ENCODE measurements around the gene CSF3.
"Not testable (repeated sequence)": the region's sequence is repeated elsewhere in the genome, so short reads cannot be mapped to it uniquely, and the experiment has no call there.

Gene CSF3

DNA sequence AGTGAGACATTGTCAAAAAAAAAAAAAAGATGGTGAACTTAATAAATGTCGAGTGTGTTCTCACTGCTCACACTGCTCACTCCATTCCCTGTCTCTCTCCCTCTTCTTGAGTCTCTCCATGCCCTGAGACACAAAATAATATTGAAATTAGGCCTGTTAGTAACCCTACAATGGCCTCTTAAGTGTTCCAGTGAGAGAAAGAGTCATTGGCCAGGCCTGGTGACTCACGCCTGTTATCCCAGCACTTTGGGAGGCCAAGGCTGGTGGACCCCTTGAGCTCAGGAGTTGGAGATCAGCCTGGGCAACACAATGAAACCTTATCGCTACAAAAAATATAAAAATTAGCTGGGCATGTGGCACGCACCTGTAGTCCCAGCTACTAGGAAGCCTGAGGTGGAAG is 16.2 kb upstream of the CSF3 start:
- DNase-seq: no peak

DNA sequence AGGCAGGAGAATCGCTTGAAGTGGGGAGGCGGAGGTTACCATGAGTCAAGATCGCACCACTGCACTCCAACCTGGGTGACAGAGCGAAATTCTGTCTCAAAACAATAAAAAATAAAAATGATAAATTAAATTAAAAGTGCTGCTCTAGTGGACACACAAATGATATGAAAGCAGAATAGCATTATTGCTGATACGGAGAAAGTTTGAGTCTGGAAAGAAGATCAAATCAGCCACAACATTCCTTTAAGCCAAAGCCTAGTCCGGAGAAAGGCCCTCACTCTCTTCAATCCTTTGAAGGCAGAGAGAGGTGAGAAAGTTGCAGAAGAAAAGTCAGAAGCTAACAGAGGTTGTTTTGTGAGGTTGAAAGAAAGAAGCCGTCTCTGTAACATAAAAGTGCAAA is 15.1 kb upstream of the CSF3 start:
- DNase-seq: no peak

DNA sequence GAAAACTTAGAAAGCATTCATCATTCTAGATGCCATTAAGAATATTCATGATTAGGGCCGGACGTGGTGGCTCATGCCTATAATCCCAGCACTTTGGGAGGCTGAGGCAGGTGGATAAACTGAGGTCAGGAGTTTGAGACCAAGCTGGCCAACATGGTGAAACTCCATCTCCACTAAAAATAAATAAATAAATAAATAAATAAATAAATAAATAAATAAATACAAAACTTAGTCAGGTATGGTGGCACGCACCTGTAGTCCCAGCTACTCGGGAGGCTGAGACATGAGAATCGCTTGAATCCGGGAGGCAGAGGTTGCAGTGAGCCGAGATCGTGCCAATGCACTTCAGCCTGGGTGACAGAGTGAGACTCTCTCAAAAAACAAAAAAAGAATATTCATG is 13.9 kb upstream of the CSF3 start:
- not testable (repeated sequence) for DNase-seq

DNA sequence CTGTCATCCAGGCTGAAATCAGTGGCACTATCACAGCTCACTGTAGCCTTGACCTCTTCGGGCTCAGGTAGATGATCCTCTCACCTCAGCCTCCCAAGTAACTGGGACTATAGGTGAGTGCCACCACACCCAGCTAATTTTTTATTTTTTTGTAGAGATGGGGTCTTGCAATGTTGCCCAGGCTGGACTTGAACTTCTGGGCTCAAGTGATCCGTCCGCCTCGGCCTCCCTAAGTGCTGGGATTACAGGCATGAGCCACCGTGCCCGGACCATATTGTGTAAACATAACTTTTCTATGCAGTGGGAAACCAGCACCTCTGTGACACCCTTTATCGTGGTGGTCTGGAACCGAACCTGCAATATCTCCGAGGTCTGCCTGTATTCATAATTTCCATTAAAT is 11.2 kb upstream of the CSF3 start:
- DNase-seq: no peak

DNA sequence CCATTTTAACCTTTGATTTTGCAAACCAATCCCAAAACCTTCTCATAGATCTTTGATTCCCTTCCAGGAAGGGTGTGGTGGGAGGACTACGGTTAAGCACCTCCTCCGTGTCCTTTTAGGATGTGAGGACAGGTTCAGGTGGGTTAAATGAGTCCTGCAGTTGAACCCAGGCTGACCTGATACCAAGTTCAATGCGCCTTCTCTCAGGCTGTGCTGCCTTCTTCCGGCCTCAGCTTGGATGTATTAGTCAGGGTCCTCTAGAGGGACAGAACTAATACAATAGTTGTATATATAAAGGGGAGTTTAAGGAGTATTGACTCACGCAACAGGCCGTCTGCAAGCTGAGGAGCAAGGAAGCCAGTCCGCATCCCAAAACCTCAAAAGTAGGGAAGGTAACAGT is 10.5 kb upstream of the CSF3 start:
- no peak for DNase-seq

DNA sequence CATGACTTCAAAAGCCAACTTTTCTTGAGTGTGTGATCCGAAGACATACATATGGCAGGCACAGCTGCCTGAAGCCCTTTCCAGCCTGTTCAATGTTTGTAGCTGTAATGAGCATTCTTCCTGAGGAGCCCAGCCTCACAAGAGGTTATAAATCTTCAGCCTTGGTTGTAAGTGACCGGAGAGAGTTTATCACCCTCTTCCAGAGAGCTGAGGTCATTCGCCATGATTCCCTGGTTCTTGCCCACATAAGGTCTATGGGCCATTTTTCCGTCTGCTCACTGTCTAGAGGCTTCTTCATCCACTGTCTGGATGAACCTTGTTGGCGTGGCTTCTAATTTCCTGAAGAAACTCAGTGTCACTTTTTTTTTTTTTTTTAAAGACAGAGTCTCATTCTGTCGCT is 9.7 kb upstream of the CSF3 start:
- no peak for DNase-seq

DNA sequence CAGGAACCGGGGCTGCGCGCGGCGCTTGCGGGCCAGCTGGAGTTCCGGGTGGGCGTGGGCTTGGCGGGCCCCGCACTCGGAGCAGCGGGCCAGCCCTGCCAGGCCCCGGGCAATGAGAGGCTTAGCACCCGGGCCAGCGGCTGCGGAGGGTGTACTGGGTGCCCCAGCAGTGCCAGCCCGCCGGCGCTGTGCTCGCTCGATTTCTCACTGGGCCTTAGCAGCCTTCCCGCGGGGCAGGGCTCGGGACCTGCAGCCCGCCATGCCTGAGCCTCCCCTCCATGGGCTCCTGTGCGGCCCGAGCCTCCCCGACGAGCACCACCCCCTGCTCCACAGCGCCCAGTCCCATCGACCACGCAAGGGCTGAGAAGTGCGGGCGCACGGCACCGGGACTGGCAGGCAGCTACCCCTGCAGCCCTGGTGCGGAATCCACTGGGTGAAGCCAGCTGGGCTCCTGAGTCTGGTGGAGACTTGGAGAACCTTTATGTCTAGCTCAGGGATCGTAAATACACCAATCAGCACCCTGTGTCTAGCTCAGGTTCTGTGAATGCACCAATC is 4.2 kb upstream of the CSF3 start:
- not testable (repeated sequence) for DNase-seq

DNA sequence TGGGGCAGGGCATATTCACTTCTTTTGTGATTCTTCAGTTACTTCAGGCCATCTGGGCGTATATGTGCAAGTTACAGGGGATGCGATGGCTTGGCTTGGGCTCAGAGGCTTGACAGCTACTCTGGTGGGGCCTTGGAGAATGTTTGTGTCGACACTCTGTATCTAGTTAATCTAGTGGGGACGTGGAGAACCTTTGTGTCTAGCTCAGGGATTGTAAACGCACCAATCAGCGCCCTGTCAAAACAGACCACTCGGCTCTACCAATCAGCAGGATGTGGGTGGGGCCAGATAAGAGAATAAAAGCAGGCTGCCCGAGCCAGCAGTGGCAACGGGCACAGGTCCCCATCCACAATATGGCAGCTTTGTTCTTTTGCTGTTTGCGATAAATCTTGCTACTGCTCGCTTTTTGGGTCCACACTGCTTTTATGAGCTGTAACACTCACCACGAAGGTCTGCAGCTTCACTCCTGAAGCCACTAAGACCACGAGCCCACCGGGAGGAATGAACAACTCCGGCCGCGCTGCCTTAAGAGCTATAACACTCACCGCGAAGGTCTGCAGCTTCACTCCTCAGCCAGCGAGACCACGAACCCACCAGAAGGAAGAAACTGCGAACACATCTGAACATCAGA is 3.1 kb upstream of the CSF3 start:
- not testable (repeated sequence) for DNase-seq

DNA sequence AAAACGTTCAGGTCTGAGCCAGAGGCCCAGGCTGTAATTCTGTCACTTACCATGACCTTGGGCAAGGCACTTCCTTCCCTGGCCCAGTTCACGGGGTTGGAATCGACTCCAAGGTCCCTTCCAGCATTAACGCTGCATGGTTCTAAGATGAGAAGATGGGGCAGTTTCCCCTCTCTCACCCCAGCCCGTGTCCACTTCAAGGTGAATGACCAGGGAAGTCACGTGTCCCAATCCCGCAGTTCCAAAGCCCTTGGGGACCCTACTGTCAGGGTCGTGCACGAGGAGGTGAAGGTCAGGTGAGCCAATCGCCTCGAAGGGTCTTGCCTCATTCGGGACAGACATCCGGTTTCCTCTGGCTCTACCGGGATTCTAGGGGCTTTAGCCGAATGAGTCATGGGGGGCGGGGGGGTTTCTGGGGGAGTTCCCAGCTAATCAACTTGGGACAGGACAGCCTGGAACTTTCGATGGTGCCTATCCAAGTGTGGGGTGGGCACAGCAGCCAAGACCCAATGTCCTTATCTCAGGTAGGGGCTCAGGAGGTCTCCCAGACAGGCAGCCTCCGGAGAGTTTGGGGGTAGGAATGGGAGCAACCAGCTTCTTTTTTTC is 762 bp upstream of the CSF3 start:
- no peak for DNase-seq

DNA sequence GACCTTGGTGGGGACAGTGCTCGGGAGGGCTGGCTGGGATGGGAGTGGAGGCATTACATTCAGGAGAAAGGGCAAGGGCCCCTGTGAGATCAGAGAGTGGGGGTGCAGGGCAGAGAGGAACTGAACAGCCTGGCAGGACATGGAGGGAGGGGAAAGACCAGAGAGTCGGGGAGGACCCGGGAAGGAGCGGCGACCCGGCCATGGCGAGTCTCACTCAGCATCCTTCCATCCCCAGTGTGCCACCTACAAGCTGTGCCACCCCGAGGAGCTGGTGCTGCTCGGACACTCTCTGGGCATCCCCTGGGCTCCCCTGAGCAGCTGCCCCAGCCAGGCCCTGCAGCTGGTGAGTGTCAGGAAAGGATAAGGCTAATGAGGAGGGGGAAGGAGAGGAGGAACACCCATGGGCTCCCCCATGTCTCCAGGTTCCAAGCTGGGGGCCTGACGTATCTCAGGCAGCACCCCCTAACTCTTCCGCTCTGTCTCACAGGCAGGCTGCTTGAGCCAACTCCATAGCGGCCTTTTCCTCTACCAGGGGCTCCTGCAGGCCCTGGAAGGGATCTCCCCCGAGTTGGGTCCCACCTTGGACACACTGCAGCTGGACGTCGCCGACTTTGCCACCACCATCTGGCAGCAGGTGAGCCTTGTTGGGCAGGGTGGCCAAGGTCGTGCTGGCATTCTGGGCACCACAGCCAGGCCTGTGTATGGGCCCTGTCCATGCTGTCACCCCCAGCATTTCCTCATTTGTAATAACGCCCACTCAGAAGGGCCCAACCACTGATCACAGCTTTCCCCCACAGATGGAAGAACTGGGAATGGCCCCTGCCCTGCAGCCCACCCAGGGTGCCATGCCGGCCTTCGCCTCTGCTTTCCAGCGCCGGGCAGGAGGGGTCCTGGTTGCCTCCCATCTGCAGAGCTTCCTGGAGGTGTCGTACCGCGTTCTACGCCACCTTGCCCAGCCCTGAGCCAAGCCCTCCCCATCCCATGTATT is 1.1 kb downstream of the CSF3 start:
- DNase-seq: no peak

DNA sequence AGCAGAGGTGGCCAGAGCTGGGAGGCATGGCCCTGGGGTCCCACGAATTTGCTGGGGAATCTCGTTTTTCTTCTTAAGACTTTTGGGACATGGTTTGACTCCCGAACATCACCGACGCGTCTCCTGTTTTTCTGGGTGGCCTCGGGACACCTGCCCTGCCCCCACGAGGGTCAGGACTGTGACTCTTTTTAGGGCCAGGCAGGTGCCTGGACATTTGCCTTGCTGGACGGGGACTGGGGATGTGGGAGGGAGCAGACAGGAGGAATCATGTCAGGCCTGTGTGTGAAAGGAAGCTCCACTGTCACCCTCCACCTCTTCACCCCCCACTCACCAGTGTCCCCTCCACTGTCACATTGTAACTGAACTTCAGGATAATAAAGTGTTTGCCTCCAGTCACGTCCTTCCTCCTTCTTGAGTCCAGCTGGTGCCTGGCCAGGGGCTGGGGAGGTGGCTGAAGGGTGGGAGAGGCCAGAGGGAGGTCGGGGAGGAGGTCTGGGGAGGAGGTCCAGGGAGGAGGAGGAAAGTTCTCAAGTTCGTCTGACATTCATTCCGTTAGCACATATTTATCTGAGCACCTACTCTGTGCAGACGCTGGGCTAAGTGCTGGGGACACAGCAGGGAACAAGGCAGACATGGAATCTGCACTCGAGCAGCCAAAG is 2.3 kb downstream of the CSF3 start:
- no peak for DNase-seq

DNA sequence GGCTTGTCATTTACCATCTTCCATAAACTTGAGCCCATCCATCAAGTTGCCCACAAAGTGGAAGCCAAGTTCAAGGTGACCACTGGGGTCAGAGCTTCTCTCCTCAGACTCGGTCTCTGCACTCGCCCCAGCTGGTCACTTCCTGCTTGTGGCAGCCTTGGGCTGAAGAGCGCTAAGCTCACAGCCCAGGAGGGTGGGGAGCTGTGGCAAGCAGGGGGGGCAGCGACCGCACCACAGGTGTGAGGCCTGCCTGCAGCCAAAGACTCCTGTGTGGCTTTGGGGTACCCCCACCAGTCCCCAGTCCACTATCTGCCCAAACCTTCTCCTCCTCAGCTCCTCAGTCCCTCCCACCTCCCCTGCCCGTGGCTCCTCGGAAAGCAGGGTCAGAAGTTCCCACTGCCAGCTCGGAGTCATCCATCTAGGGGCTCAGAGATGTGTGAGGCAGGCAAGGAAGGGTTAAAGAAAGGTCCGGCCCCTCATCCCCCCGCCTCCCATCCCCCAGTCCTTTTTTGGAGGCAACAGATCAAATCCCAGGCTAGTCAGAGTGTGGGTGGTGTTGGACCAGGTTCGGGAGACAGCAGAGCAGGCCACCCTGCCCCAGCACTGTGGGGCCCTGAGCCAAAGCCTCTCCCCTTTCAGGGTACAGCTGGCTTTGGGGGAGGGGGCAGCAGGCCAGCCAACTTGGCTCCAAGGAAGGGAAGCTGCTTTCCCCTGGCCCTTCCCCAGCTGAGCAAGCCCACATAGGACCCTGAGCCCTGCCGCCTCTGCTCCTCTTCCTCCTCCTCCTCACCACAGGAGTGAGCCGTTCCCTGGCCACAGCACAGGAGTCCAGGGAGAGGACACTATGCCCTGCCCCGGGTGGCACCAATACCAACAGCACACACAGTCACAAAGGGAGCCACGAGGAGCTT is 3.2 kb downstream of the CSF3 start:
- DNase-seq: no peak

DNA sequence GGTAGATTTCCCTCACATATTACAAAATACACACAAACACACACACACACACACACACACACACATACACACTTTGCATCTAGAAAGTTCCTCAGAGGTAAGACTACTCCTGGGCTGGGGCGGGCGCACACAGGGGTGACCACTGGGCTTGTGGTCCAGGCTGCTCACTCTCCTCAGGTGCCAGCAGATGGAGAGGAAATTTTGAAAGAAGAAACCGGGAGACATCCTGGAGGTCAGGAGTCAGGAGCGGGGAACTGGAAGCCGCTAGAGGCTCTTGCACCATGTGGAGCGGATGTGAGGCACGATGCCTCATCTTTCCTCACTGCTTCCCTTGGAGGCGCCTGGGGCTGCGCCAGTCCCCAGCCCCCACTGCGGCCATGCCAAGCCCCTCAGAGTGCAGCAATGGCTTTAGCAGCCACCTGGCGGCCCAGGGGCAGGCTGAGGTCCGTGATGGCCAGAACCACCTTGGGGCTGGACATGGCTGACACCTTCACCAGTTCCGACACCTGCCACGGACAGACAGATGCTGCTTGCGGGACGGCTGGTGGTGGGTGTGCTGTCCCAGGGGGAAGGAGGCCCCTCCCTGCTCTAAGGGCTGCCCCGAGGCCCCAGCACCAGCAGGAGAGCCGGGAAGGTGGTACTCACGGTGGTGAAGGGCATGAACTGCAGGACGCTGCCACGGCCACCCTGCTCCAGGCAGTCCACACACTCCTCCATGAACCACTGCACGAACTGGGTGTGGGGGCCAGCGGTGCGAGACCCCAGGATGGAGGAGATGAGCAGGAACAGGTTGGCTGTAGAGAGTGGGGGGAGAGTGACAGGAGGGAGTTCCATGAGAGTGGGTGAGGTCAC is 4.1 kb downstream of the CSF3 start:
- no peak for DNase-seq

DNA sequence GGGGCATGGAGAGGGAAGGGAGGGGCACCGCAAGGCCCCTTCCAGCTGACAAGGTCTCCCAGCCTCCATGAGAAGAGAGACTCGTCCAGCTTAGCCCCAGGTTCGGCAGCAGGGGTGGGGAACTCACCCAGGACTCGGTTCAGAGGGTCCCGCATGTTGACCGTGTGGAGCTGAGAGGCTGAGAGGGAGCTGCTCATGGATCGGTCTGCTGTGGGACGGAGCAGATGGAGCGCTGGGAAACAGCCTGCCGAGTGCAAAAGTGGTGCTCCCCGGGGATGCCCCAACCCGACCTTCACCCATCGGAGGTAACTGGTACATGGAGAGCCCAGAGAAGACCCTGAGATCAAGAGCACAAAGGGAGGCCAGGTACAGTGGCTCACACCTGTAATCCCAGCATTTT is 4.9 kb downstream of the CSF3 start:
- DNase-seq: no peak

DNA sequence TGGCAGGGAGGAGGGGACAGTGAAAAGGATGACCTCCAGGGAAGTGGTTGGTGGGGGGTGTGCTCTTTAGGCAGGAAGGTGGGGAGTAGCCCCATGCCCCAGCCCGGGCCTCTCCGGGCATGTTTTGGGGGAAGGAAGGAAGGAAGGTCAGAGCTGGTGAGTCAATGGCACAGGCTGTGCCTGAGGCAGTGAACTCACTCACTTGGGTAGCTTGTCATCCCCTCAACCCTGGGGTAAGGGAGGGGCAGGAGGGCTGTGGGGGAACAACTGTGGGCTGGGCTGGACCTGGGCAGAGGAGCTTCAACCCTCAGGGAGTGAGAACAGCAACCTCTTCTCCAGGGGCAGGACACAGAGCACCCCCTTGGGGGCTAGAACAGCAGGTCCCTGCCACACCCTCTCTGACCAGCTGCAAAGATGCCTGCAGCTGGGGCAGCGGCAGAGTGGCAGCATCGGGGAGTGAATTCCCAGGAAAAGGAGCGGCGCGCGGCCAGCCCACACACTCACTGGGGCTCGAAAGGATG is 6.3 kb downstream of the CSF3 start:
- DNase-seq: no peak

DNA sequence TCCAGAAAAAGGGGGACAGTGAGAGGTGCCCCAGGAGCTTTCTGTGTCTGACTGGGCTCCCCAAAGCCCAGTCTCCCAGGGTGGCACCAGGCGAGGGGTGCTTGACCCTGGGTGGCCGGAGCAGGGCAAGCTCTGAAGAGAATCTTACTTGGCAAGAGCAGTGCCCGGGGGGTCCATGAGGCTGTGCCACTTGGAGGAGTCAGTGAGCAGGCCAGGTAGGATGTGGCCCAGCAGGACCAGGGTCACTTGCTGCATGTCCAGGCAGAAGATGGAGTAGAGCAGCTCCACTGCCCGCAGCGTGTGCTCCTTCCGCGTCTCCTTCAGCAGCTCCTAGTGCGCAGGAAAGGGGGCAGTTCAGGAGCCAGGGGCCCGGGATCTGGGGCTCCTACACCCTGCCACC is 7.3 kb downstream of the CSF3 start:
- no peak for DNase-seq

DNA sequence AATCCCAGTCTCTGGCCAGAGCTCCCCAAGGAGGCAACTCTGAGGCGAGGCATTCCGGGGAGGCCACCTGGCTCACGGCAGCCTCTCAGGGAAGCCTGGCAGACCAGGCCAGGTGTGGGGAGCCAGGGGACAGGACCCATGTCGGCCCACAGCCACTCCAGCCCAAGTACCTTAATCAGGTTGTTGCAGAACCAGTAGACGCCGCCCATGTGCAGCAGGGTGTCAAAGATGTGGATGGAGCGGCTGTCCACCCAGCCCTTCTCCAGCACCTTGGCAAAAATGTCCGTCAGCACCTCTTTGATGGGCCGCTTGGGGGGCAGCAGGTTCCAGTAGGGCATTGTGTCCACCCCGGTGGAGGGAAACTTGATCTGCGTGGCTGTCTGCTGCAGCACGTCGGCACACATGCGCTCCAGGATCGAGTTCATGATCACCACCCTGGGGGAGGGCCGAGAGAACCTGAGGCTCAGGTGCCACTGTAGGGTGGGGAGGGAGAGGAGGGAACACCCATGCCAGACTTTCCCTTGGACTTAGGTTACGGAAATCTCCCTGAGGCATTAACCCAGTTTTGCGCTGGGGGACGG is 7.8 kb downstream of the CSF3 start:
- DNase-seq: no peak

DNA sequence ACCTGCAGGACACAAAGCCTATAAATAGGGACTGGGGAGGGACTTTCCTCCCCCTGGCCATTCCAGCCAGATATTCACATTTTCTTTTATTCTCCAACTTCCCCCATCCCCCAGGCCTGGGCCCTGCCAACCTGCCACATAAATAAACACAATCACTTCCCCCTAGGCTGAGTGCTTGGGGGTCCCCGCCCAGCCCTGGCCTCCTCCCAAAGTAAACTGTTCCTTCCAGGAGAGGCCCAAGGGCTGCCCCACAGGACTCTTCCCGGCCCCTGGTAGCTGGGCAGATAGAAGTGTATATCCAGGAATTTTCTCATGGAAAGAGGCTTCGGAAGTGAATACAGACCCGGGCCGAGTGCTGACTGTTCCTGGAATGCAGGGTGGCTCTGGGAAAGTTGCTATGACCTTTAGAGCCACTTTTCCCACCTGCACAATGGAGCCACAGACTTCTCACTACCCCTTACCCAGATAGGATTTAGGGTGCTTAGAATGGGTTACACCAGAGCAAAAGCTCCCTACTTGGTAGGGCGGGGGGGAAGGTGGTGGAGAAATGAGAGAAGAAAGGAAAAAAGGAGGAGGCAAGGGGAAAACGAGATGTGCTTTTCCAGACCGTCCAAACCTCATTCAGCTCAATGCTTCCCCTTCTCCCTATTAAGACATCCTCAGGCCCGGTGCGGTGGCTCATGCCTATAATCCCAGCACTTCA is 8.5 kb downstream of the CSF3 start:
- no peak for DNase-seq

DNA sequence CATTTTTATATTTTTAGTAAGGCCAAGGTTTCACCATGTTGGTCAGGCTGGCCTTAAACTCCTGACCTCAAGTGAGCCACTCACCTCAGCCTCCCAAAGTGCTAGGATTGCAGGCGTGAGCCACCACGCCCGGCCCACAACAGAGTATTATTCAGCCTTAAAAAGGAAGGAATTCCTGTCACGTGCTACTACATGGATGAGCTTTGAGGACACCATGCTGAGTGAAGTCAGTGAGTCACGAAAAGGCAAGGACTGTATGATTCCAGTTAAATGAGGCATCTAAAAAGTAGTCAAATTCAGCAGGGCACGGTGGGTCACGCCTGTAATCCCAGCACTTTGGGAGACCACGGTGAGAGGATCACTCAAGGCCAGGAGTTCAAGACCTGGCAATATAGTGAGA is 9.7 kb downstream of the CSF3 start:
- no peak for DNase-seq

DNA sequence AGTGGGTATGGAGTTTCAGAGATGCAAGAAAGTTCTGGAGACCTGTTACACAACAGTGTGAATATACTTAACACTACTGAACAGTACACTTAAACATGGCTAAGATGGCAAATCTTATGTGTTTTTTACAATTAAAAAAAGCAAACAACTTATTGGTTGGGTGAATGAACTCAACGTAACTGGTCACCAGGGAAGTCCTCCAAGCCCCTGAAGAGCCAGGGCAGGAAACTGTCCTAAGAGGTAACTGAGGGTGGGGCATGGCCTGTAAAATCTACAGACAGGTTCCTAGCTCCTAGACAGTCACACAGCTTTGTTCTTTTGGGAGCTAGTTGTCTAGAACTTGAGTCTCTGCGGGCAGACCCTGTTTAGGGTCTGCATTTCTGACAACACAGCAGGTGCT is 10.3 kb downstream of the CSF3 start:
- DNase-seq: no peak
